Inflammatory macrophage treated with lipopolysaccharide for 1 hour (primary cell): Measurements from ENCODE around the gene SLC28A3.

ENCODE experiments used
- DNase-seq, 2 donors: peaks; one replicate each; pipeline ENCODE4 v3.0.0-alpha.2; 2020 to 2022

SLC28A3 gene

GRCh38 chr9:84339503-84339902 lies 1.1 kb downstream of the SLC28A3 start:
- DNase-seq: no peak

GRCh38 chr9:84338792-84339191 lies 1.8 kb downstream of the SLC28A3 start:
- DNase-seq: no peak

GRCh38 chr9:84337252-84337651 lies 3.3 kb downstream of the SLC28A3 start:
- no peak for DNase-seq

GRCh38 chr9:84331119-84331809 lies 9.3 kb downstream of the SLC28A3 start:
- DNase-seq: peak; percentile 72 to 81

- DNase-seq: no peak
Measured at GRCh38 chr9:84330246-84330645, 10.3 kb downstream of the SLC28A3 start.

- DNase-seq: no peak
Measured at GRCh38 chr9:84327184-84327583, 13.4 kb downstream of the SLC28A3 start.

GRCh38 chr9:84325347-84325973 lies 15.1 kb downstream of the SLC28A3 start:
- no peak for DNase-seq

- no peak for DNase-seq
Measured at GRCh38 chr9:84324811-84325210, 15.7 kb downstream of the SLC28A3 start.

GRCh38 chr9:84323858-84324257 lies 16.7 kb downstream of the SLC28A3 start:
- peak; percentile 59 to 71 for DNase-seq

GRCh38 chr9:84322828-84323227 lies 17.7 kb downstream of the SLC28A3 start:
- peak; percentile 67 to 76 for DNase-seq

- peak; percentile 33 to 70 for DNase-seq
Measured at GRCh38 chr9:84320231-84320630, 20.3 kb downstream of the SLC28A3 start.

GRCh38 chr9:84319632-84320031 lies 20.9 kb downstream of the SLC28A3 start:
- peak; percentile 25 to 55 for DNase-seq

GRCh38 chr9:84318981-84319380 lies 21.6 kb downstream of the SLC28A3 start:
- DNase-seq: peak; percentile 56 to 75

- no peak for DNase-seq
Measured at GRCh38 chr9:84317563-84317962, 23.0 kb downstream of the SLC28A3 start.

- DNase-seq: peak in 1 of 2 donors; percentile 73
Measured at GRCh38 chr9:84315278-84315877, 25.2 kb downstream of the SLC28A3 start.

GRCh38 chr9:84314306-84314705 lies 26.3 kb downstream of the SLC28A3 start:
- DNase-seq: no peak

GRCh38 chr9:84310883-84311282 lies 29.7 kb downstream of the SLC28A3 start:
- peak; percentile 45 to 73 for DNase-seq

GRCh38 chr9:84305497-84306131 lies 34.9 kb downstream of the SLC28A3 start:
- DNase-seq: no peak

- DNase-seq: no peak
Measured at GRCh38 chr9:84304166-84304565, 36.4 kb downstream of the SLC28A3 start.

GRCh38 chr9:84303061-84303460 lies 37.5 kb downstream of the SLC28A3 start:
- DNase-seq: no peak

- peak; percentile 60 to 70 for DNase-seq
Measured at GRCh38 chr9:84301851-84302250, 38.7 kb downstream of the SLC28A3 start.

- DNase-seq: no peak
Measured at GRCh38 chr9:84300271-84300670, 40.3 kb downstream of the SLC28A3 start.

- DNase-seq: no peak
Measured at GRCh38 chr9:84297162-84297821, 43.3 kb downstream of the SLC28A3 start.
